ENCODE measurements around the gene PIP.
"Not testable (repeated sequence)": the region's sequence is repeated elsewhere in the genome, so short reads cannot be mapped to it uniquely, and the experiment has no call there.

The PIP gene

GRCh38 chr7:143131781-143132180, at the start of gene PIP:
Gene PIP (plus strand): TSS chr7:143132077. CDS start chr7:143132117, 40 bp downstream.
- no peaks in the 10 kb centered on the region for H3K36me3 ChIP-seq (ENCODE audit: control insufficient read depth, insufficient read depth, low read length)

GRCh38 chr7:143085109-143085508, 46.8 kb upstream of the PIP start:
- Histone ChIP-seq H3K4me3 (ENCODE audit: low read length) (no peak overlapping the region), H3K9ac (ENCODE audit: low read length) (no peak overlapping the region), H3K9me3 (ENCODE audit: control insufficient read depth, low read length) (no peaks in the 10 kb centered on the region), H3K27me3 (ENCODE audit: control insufficient read depth, insufficient read depth, low read length) (no peaks in the 10 kb centered on the region), H3K4me1 (ENCODE audit: control insufficient read depth, insufficient read depth, low read length) (no peaks in the 10 kb centered on the region), H3K36me3 (ENCODE audit: control insufficient read depth, insufficient read depth, low read length) (no peaks in the 10 kb centered on the region)

More at GRCh38 chr7:143131781-143132180, at the start of gene PIP:
- Histone ChIP-seq H3K4me1 (ENCODE audit: control insufficient read depth, insufficient read depth, low read length) (no peaks in the 10 kb centered on the region), H3K9me3 (ENCODE audit: control insufficient read depth, low read length) (no peaks in the 10 kb centered on the region), H3K9ac (ENCODE audit: low read length) (no peak within 1 kb of the TSS), H3K27me3 (ENCODE audit: control insufficient read depth, insufficient read depth, low read length) (no peaks in the 10 kb centered on the region), H3K4me3 (ENCODE audit: low read length) (no peak within 1 kb of the TSS)

GRCh38 chr7:143085610-143086009, 46.3 kb upstream of the PIP start:
- not testable (repeated sequence) for H3K36me3 ChIP-seq (ENCODE audit: control insufficient read depth, insufficient read depth, low read length); H3K4me1 ChIP-seq (ENCODE audit: control insufficient read depth, insufficient read depth, low read length); H3K9me3 ChIP-seq (ENCODE audit: control insufficient read depth, low read length); H3K27me3 ChIP-seq (ENCODE audit: control insufficient read depth, insufficient read depth, low read length); H3K9ac ChIP-seq (ENCODE audit: low read length); H3K4me3 ChIP-seq (ENCODE audit: low read length)

- H3K4me1 ChIP-seq (ENCODE audit: control insufficient read depth, insufficient read depth, low read length) = not testable (repeated sequence)
These were observed 43.2 kb upstream of the PIP start for GRCh38 chr7:143088549-143089231.

GRCh38 chr7:143096146-143096545, 35.7 kb upstream of the PIP start:
- Histone ChIP-seq H3K36me3 (ENCODE audit: control insufficient read depth, insufficient read depth, low read length) (no peaks in the 10 kb centered on the region), H3K4me3 (ENCODE audit: low read length) (no peak overlapping the region), H3K9me3 (ENCODE audit: control insufficient read depth, low read length) (no peaks in the 10 kb centered on the region), H3K4me1 (ENCODE audit: control insufficient read depth, insufficient read depth, low read length) (no peaks in the 10 kb centered on the region), H3K27me3 (ENCODE audit: control insufficient read depth, insufficient read depth, low read length) (no peaks in the 10 kb centered on the region), H3K9ac (ENCODE audit: low read length) (no peak overlapping the region)

More at GRCh38 chr7:143088549-143089231, 43.2 kb upstream of the PIP start:
- not testable (repeated sequence) for H3K9ac ChIP-seq (ENCODE audit: low read length); H3K36me3 ChIP-seq (ENCODE audit: control insufficient read depth, insufficient read depth, low read length); H3K4me3 ChIP-seq (ENCODE audit: low read length); H3K27me3 ChIP-seq (ENCODE audit: control insufficient read depth, insufficient read depth, low read length); H3K9me3 ChIP-seq (ENCODE audit: control insufficient read depth, low read length)

- H3K36me3 ChIP-seq (ENCODE audit: control insufficient read depth, insufficient read depth, low read length); H3K4me3 ChIP-seq (ENCODE audit: low read length); H3K27me3 ChIP-seq (ENCODE audit: control insufficient read depth, insufficient read depth, low read length); H3K4me1 ChIP-seq (ENCODE audit: control insufficient read depth, insufficient read depth, low read length); H3K9me3 ChIP-seq (ENCODE audit: control insufficient read depth, low read length); H3K9ac ChIP-seq (ENCODE audit: low read length): not testable (repeated sequence)
These were observed 32.3 kb upstream of the PIP start for GRCh38 chr7:143099579-143099978.

GRCh38 chr7:143104759-143105158, 27.1 kb upstream of the PIP start:
- Histone ChIP-seq H3K27me3 (ENCODE audit: control insufficient read depth, insufficient read depth, low read length) (no peaks in the 10 kb centered on the region), H3K9ac (ENCODE audit: low read length) (no peak overlapping the region), H3K4me1 (ENCODE audit: control insufficient read depth, insufficient read depth, low read length) (no peaks in the 10 kb centered on the region), H3K4me3 (ENCODE audit: low read length) (no peak overlapping the region), H3K36me3 (ENCODE audit: control insufficient read depth, insufficient read depth, low read length) (no peaks in the 10 kb centered on the region), H3K9me3 (ENCODE audit: control insufficient read depth, low read length) (no peaks in the 10 kb centered on the region)

- H3K27me3 ChIP-seq (ENCODE audit: control insufficient read depth, insufficient read depth, low read length); H3K36me3 ChIP-seq (ENCODE audit: control insufficient read depth, insufficient read depth, low read length); H3K4me1 ChIP-seq (ENCODE audit: control insufficient read depth, insufficient read depth, low read length); H3K9ac ChIP-seq (ENCODE audit: low read length); H3K9me3 ChIP-seq (ENCODE audit: control insufficient read depth, low read length); H3K4me3 ChIP-seq (ENCODE audit: low read length): not testable (repeated sequence)
These were observed 23.9 kb upstream of the PIP start for GRCh38 chr7:143108019-143108418.

- Histone ChIP-seq H3K9me3 (ENCODE audit: control insufficient read depth, low read length) (no peaks in the 10 kb centered on the region), H3K9ac (ENCODE audit: low read length) (no peak overlapping the region)
These were observed 14.5 kb upstream of the PIP start for GRCh38 chr7:143117395-143117794.

GRCh38 chr7:143120691-143121405, 11.0 kb upstream of the PIP start:
- no peak overlapping the region for H3K4me3 ChIP-seq (ENCODE audit: low read length)
- H3K9me3 ChIP-seq (ENCODE audit: control insufficient read depth, low read length) = no peaks in the 10 kb centered on the region

More at GRCh38 chr7:143117395-143117794, 14.5 kb upstream of the PIP start:
- Histone ChIP-seq H3K27me3 (ENCODE audit: control insufficient read depth, insufficient read depth, low read length) (no peaks in the 10 kb centered on the region), H3K4me1 (ENCODE audit: control insufficient read depth, insufficient read depth, low read length) (no peaks in the 10 kb centered on the region), H3K4me3 (ENCODE audit: low read length) (no peak overlapping the region), H3K36me3 (ENCODE audit: control insufficient read depth, insufficient read depth, low read length) (no peaks in the 10 kb centered on the region)

GRCh38 chr7:143123326-143123725, 8.6 kb upstream of the PIP start:
- not testable (repeated sequence) for H3K9me3 ChIP-seq (ENCODE audit: control insufficient read depth, low read length); H3K4me1 ChIP-seq (ENCODE audit: control insufficient read depth, insufficient read depth, low read length); H3K4me3 ChIP-seq (ENCODE audit: low read length); H3K27me3 ChIP-seq (ENCODE audit: control insufficient read depth, insufficient read depth, low read length); H3K36me3 ChIP-seq (ENCODE audit: control insufficient read depth, insufficient read depth, low read length); H3K9ac ChIP-seq (ENCODE audit: low read length)

More at GRCh38 chr7:143120691-143121405, 11.0 kb upstream of the PIP start:
- H3K27me3 ChIP-seq (ENCODE audit: control insufficient read depth, insufficient read depth, low read length) = no peaks in the 10 kb centered on the region
- H3K9ac ChIP-seq (ENCODE audit: low read length) = no peak overlapping the region
- no peaks in the 10 kb centered on the region for H3K36me3 ChIP-seq (ENCODE audit: control insufficient read depth, insufficient read depth, low read length)
- H3K4me1 ChIP-seq (ENCODE audit: control insufficient read depth, insufficient read depth, low read length) = no peaks in the 10 kb centered on the region

GRCh38 chr7:143126146-143126545, 5.7 kb upstream of the PIP start:
- Histone ChIP-seq H3K27me3 (ENCODE audit: control insufficient read depth, insufficient read depth, low read length) (no peaks in the 10 kb centered on the region), H3K4me1 (ENCODE audit: control insufficient read depth, insufficient read depth, low read length) (no peaks in the 10 kb centered on the region), H3K9me3 (ENCODE audit: control insufficient read depth, low read length) (no peaks in the 10 kb centered on the region), H3K4me3 (ENCODE audit: low read length) (no peak overlapping the region), H3K36me3 (ENCODE audit: control insufficient read depth, insufficient read depth, low read length) (no peaks in the 10 kb centered on the region), H3K9ac (ENCODE audit: low read length) (no peak overlapping the region)
